Stimulated activated naive CD4-positive, alpha-beta T cell (primary cell): ENCODE results near the gene DDX50.
A peak's percentile ranks its signal among the peaks of the same experiment; 100 is the strongest.

Experiments used
- DNase-seq, 6 experiments: peaks; one replicate each; lab custom pipeline; 2025; lab: John Stamatoyannopoulos, UW

DDX50 gene

GRCh38 chr10:68987611-68988010 lies 86.5 kb downstream of the DDX50 start:
- no peak for DNase-seq

- peak; percentile 69 to 83 (median 80) for DNase-seq
Measured at GRCh38 chr10:68988530-68989316, 87.6 kb downstream of the DDX50 start, which contains the start of gene KIFBP. KIFBP (plus strand) TSS chr10:68988803; CDS start chr10:68988833, 30 bp downstream.

- no peak for DNase-seq
Measured at GRCh38 chr10:68989317-68989990, 88.3 kb downstream of the DDX50 start.

- no peak for DNase-seq
Measured at GRCh38 chr10:68992636-68993440, 91.7 kb downstream of the DDX50 start.
